ENCODE data around the gene SLC66A1.

The SLC66A1 gene

GRCh38 chr1:19306941-19307340 lies 5.2 kb upstream of the SLC66A1 start:
- DNase-seq, result no peak

GRCh38 chr1:19307794-19308508 lies 4.2 kb upstream of the SLC66A1 start:
- DNase-seq, result no peak

DNA sequence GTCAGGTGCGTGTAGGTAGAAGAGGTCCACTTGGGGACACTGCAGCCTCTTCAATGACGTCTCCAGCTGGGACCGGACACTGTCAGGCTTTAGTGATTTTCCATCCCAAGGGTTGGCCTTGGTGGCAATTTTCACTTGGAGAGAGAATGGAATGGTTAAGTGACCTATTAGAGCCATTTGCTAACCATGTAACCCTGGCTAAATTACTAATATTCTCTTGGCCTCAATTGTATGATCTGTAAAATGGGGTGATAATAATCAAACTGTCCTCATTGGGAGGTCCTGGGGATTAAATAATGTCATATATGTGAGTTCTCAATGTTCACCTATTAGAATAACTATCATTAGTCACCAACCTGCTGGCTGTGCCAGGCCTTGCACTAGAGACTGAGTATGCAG lies 3.6 kb upstream of the SLC66A1 start:
- no peak for DNase-seq

DNA sequence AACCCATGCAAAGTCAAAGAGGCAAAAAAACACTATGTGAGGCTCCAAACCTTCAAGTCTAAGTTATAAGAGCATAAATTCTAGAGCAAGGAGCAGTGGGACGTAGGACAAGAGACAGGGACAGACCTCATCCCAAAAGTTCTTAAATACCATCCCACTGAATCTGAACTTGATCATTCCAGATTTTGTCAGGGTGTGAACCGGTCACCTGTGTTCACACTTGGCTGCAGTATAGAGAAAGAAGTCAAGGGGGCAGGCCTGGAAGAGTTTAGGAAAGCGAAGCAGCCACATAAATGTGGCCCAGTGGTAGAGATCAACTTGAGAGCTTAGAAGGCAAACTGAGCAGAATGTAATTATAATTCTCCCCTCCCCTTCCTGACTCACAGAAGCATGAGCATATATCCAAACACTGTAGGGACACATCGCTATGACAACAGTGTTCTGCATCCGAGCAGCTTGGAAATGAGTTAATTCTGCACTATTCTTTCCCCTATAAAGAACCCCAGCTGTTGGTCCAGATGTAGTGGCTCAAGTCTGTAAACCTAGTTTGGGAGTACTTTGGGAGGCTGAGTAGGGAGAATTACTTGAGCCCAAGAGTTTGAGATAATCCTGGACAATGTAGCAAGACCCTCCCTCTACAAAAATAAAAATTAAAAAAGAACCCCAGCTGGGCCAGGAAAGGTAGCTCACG lies 2.9 kb upstream of the SLC66A1 start:
- no peak for DNase-seq

- no peak for DNase-seq
These were observed 2.1 kb upstream of the SLC66A1 start for GRCh38 chr1:19310061-19310460.

DNA sequence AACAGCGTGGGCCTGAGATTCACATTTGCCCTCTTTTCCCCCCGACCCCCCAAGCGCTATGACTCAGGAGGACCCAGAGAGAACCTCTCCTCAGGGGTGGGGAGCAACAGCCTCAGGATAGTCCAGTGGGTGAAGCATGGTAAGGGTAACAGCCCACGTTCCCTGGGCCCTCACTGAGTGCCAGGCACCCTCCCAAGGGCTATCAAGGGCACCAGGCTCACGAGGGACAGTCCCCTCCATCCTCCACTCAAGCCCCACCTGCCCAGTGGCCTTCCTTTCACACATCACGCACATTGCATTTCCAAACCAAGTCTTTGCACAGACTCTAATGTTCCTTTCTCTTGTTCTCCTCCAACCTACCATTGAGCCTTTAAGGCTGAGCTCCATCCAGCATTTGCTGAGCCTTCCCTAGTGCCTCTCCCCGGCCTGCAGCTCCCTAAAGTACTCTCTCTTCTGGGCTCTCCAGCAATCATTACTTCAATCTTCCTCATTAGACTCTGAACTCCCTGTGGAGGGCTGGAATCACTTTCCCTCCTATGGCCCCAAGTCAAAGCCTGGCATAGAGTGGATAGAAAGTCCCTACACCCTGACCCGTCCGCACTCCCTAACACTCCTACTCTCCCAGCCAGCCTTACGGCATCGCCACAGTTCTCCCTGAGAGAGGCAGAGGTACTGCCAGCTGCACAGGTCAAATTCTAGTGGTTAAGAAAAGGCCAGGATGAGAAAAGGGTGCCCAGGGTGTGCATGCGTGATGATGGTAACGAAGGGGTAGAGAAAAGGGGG lies 1.2 kb upstream of the SLC66A1 start:
- DNase-seq, result no peak

DNA sequence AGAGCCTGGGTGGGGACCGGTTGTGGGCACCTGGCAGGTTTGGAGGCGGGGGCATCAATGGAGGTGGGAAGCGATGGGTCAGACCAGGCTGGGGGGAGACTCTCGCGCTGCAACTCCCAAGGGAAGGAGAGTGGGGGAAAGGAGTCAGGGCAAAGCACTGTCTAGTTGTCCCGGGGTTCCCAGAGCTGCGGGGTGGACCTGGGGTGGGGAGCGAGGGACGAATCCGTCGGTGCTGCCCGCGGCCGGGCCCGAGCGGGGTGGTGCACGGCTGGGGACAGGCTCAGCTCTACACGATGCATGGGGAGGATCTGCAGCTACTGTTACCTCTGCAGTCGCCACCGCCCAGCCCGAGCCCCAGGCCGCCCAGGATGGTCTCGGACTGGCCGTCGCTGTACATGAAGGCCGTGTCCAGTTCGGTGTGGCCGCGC lies 609 bp upstream of the SLC66A1 start:
- no peak for DNase-seq

GRCh38 chr1:19312782-19313635 lies 883 bp downstream of the SLC66A1 start:
- DNase-seq, result peak in 1 of 2 donors; percentile 16

DNA sequence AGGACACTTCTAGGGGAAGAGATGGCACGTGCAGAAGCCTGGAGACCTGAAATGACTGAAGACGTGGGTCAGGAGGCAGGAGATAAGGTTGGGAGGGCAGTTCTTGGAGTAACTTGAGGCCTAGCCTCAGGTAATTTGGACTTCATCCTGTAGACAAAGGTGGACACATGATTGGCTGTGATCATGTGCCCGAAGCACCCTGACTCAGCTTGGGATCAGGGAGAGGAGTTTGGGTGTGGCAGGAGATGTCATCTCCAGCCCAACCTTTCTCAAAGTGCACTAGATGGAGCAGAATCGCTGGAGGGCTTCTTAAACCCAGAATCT lies 1.5 kb downstream of the SLC66A1 start:
- no peak for DNase-seq

- DNase-seq, result no peak
These were observed 2.1 kb downstream of the SLC66A1 start for GRCh38 chr1:19313961-19314882.

GRCh38 chr1:19315378-19316198 lies 3.5 kb downstream of the SLC66A1 start:
- DNase-seq, result peak in 1 of 2 donors; percentile 51

DNA sequence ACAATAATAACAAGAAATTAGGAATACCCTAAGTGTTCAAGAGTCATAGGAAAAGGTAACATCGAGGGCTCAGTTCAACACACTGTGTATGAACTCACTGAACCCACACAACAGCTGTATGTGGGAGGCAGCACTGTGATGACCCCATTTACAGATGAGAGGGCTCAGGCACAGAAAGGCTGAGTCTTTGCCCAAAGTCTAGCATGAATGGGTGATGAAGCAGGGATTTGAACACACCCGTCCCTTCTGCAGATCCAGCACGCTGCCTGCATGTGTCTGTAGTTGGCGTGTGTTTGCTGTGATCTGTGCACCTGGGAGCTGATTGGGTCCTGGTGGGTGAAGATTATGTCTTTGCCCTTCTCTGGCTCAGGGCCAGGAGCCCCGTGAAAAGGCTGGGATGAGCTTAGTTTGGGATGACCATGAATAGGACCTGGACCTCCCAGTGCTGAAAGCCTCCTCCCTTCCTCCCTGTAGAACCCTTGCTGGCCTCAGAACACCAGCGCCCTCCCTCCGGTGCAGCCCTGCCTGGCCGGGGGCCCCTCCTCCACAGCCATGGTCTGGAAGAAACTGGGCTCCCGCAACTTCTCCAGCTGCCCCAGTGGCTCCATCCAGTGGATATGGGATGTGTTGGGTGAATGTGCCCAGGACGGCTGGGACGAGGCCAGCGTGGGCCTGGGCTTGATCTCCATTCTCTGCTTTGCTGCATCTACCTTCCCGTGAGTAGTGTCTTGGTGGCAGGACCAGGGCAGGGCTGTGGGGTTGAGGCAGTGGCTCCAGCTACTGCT lies 5.2 kb downstream of the SLC66A1 start:
- DNase-seq, result no peak

DNA sequence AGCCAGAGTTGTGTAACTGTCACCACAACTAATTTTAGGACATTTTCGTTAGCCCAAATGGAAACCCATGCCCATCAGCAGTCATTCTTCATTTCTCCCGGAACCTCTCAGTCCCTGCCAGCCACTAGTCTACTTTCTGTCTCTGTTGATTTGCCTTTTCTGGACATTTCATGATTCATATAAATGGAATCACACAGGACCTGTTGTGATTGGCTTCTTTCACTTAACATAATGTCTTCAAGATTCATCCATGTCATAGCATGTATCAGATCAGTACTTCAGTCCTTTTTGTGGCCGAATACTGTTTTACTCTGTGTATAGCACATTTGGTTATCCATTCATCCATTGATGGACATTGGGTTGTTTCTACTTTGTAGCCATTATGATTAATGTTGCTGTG lies 7.1 kb downstream of the SLC66A1 start:
- DNase-seq, result no peak

GRCh38 chr1:19321071-19321470 lies 8.9 kb downstream of the SLC66A1 start:
- DNase-seq, result no peak

- no peak for DNase-seq
These were observed 10.4 kb downstream of the SLC66A1 start for GRCh38 chr1:19322481-19322880.

DNA sequence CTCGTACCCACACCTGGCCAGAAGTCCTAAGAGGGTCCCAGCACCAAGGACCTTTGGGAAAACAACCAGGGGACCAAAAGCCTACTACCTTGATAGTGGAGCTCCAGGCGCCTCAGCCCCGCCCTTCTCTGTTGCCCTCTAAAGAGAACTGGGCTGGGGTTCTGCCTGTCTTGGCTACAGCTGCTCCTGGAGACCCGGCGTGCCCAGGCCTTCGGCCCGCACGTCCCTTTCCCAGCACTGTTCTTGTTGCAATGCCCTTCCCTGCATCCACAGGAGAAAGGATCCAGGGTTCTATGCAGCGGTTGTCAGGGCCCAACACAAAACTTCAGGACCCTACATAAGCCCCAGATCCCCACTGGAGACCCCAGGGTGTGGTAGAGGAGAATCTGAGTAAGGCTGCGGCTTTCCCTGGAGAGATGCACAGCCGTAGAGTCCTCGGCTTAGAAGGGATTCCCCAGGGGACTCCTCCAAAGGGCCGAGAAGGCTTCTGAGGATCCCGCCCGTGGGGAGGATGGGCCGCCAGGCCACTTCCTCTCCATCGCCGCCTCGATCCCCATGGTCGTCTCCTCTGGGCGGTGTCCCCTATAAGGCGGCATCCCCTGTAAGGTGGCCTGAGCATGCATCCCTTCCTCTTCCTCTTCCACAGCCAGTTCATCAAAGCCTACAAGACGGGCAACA lies 12.0 kb downstream of the SLC66A1 start:
- DNase-seq, result no peak

- DNase-seq, result no peak
These were observed 12.5 kb downstream of the SLC66A1 start for GRCh38 chr1:19324665-19324990.

GRCh38 chr1:19325368-19325957 lies 13.3 kb downstream of the SLC66A1 start:
- DNase-seq, result no peak
